Type B pancreatic cell (in vitro differentiated cells): ENCODE measurements around the gene PIK3IP1. TPM values are rescaled to one million over a fixed set of nuclear protein-coding genes. Genes with fewer than 3 reads are reported as not detected.

ENCODE experiments used
- DNase-seq: peaks from one replicate; pipeline ENCODE4 v3.0.0; 2021; ENCODE audit warnings: mixed read lengths; ENCODE audit not compliant: unreplicated experiment; ENCODE audit errors: extremely low spot score
- H3K27ac Mint-ChIP-seq: 2 replicates; pipeline ENCODE4 v1.8.0; 2021; ENCODE audit warnings: mild to moderate bottlenecking, mixed read lengths
- H3K27me3 Mint-ChIP-seq: 2 replicates; pipeline ENCODE4 v1.8.0; 2021; ENCODE audit warnings: mixed read lengths
- H3K36me3 Mint-ChIP-seq: 2 replicates; pipeline ENCODE4 v1.8.0; 2021; ENCODE audit warnings: mixed read lengths
- H3K4me1 Mint-ChIP-seq: one replicate; pipeline ENCODE4 v1.8.0; 2021; ENCODE audit warnings: mixed read lengths; ENCODE audit not compliant: unreplicated experiment
- H3K4me3 Mint-ChIP-seq: 2 replicates; pipeline ENCODE4 v1.8.0; 2021; ENCODE audit warnings: mild to moderate bottlenecking, mixed read lengths
- H3K9me3 Mint-ChIP-seq: 2 replicates; pipeline ENCODE4 v1.8.0; 2021; ENCODE audit warnings: mixed read lengths
- total RNA-seq: library from RNA; stranded (reverse); gene quantifications from 2 replicates; pipeline ENCODE4 v1.2.1, GENCODE V29; 2021; ENCODE audit warnings: low replicate concordance
- TF ChIP-seq, protein P1 (sequence below): fragments of 200-600 bp; sonication (generic); conservative IDR thresholded peaks from 2 replicates; pipeline ENCODE4 v1.5.0; 2021; ENCODE audit warnings: antibody characterized with exemption, mild to moderate bottlenecking

Gene PIK3IP1
- total RNA-seq, 1 donor from 2014 or later = 21.0 TPM

- no peak for DNase-seq
- H3K4me1 Mint-ChIP-seq = no peaks in the 10 kb centered on the region
- H3K4me3 Mint-ChIP-seq = no peak overlapping the region
- no peak overlapping the region for H3K27ac Mint-ChIP-seq
- peaks cover 49% of the 10 kb centered on the region for H3K36me3 Mint-ChIP-seq
- TF ChIP-seq, protein P1, sequence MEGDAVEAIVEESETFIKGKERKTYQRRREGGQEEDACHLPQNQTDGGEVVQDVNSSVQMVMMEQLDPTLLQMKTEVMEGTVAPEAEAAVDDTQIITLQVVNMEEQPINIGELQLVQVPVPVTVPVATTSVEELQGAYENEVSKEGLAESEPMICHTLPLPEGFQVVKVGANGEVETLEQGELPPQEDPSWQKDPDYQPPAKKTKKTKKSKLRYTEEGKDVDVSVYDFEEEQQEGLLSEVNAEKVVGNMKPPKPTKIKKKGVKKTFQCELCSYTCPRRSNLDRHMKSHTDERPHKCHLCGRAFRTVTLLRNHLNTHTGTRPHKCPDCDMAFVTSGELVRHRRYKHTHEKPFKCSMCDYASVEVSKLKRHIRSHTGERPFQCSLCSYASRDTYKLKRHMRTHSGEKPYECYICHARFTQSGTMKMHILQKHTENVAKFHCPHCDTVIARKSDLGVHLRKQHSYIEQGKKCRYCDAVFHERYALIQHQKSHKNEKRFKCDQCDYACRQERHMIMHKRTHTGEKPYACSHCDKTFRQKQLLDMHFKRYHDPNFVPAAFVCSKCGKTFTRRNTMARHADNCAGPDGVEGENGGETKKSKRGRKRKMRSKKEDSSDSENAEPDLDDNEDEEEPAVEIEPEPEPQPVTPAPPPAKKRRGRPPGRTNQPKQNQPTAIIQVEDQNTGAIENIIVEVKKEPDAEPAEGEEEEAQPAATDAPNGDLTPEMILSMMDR = no peak
- no peaks in the 10 kb centered on the region for H3K9me3 Mint-ChIP-seq
- no peaks in the 10 kb centered on the region for H3K27me3 Mint-ChIP-seq
Observed at GRCh38 chr22:31262312-31263133, 29.8 kb downstream of the PIK3IP1 start.

DNA sequence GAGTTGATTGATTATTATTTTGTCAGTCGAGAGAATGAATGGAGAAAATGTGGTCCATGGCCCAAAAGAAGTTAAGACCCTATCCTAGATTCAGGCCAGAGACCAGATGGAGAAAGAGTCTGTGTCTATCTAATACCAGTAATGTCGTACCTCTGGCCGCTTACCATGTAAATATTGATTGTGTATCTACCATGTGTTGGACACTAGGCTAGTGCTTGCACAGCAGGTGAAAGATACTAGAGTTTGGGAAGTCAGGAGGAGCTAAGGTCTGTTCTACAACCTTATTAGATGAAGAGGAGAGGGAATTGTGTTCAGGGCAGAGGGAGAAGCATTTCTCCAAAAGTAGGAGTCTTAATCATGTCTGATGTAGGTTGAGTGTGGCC is 31.8 kb downstream of the PIK3IP1 start:
- Mint-ChIP-seq H3K9me3 (no peaks in the 10 kb centered on the region), H3K27me3 (no peaks in the 10 kb centered on the region), H3K4me1 (no peaks in the 10 kb centered on the region), H3K4me3 (no peak overlapping the region), H3K36me3 (peaks cover 45% of the 10 kb centered on the region), H3K27ac (no peak overlapping the region)
- no peak for DNase-seq
- TF ChIP-seq, protein P1 = no peak

DNA sequence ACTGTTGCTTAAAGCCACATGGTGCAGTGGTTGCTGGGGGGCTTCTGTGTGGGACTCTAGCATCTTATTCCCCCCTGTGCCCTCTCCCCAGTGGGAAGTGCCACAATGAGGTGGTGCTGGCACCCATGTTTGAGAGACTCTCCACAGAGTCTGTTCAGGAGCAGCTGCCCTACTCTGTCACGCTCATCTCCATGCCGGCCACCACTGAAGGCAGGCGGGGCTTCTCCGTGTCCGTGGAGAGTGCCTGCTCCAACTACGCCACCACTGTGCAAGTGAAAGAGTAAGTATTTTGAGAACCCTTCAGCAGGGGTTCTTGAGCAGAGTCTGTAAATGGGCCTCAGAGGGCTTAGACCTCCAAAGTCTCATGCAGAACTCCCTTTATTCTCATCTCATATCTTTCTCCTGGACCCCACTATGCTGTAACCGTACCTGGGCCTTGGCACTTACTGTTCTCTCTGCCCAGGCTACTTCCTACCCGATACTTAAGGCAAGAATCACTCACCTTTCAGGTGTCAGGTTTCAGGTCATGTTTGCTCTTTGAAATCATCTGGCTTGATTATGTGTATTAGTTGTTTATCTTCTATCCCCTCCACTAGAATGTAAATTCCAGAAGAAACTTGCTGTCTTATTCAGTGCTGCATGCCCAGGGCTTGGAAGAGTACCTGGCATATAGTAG is 32.4 kb downstream of the PIK3IP1 start:
- TF ChIP-seq, protein P1 = no peak
- H3K27ac Mint-ChIP-seq = no peak overlapping the region
- H3K4me3 Mint-ChIP-seq = no peak overlapping the region
- no peak for DNase-seq
- no peaks in the 10 kb centered on the region for H3K27me3 Mint-ChIP-seq
- H3K36me3 Mint-ChIP-seq = peaks cover 51% of the 10 kb centered on the region
- no peaks in the 10 kb centered on the region for H3K9me3 Mint-ChIP-seq
- H3K4me1 Mint-ChIP-seq = no peaks in the 10 kb centered on the region

DNA sequence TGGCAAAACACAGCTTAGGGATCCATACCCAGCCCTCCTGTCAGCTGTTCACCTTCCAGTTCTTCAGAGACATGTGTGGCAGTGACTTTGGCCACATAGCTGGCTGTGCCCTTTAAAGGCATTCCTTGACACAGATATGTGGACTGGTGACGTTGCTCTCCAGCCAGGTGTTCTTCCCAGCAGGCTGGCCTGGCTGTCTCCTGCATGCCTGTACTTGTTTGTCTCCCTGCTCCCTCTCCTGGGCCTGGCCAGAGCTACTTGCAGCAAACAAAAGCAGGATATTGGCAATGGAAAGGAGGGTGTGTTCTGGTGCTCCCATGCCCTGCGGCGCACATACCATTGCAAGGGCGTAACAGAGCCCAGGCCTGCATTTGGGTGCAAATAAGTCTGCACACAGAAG is 38.3 kb downstream of the PIK3IP1 start:
- Mint-ChIP-seq H3K27me3 (no peaks in the 10 kb centered on the region), H3K4me1 (peaks cover 9% of the 10 kb centered on the region), H3K9me3 (no peaks in the 10 kb centered on the region), H3K4me3 (peak overlapping the region; percentile 61), H3K36me3 (peaks cover 22% of the 10 kb centered on the region), H3K27ac (peak overlapping the region; percentile 88)
- no peak for DNase-seq
- TF ChIP-seq, protein P1 = no peak

DNA sequence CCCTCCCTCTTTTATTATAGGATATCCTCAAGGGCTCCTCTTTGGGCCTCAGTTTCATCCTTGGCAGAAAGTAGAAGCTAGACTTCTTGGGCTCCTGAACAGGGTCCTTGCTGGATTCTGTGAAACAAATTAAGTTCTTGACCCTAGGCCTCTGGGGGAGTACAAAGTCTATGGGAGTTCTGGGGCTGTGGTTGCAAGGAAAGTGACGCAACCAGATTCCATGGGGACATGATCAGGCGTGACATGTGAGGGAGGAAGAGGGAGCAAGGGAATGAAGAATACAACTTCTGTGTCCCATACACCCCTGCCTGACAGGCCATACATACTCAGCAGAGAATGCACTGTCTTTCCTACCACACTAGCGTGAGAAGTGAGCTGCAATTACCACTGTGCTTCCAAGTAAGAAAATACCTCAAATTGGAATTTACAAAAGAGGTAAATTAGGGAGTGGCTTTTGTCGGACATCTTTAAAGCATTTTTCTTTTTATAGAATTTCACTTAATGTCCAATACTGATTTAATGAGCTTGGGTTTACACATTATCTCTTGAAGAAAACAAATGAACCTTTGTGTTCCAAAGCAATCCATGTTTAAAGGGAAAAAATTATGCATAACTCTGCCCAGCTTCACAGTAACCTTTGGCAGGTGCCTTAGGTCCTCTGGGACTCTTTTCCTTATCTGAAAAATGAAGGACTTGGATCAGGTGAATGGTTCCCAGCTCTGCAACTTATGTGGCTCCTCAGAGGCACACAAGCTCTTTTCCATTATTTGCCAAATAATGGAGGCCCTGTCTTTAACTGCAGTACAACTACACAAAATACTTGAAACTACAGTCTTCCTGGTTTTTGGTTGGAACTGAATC is 41.3 kb downstream of the PIK3IP1 start:
- H3K27ac Mint-ChIP-seq = peak overlapping the region; percentile 93
- TF ChIP-seq, protein P1 = no peak
- peak overlapping the region; percentile 91 for H3K4me3 Mint-ChIP-seq
- H3K36me3 Mint-ChIP-seq = peaks cover 8% of the 10 kb centered on the region
- H3K4me1 Mint-ChIP-seq = peaks cover 21% of the 10 kb centered on the region
- H3K9me3 Mint-ChIP-seq = no peaks in the 10 kb centered on the region
- DNase-seq = no peak
- H3K27me3 Mint-ChIP-seq = no peaks in the 10 kb centered on the region
